Hematopoietic multipotent progenitor cell treated with erythropoietin and hydrocortisone succinate and interleukin-3 and kit ligand, for 8 days (in vitro differentiated cells): ENCODE data around the gene MEGF11.

Experiments used
- DNase-seq: peaks from one replicate; pipeline ENCODE4 v3.0.0-alpha.2; 2015

MEGF11 gene

DNA sequence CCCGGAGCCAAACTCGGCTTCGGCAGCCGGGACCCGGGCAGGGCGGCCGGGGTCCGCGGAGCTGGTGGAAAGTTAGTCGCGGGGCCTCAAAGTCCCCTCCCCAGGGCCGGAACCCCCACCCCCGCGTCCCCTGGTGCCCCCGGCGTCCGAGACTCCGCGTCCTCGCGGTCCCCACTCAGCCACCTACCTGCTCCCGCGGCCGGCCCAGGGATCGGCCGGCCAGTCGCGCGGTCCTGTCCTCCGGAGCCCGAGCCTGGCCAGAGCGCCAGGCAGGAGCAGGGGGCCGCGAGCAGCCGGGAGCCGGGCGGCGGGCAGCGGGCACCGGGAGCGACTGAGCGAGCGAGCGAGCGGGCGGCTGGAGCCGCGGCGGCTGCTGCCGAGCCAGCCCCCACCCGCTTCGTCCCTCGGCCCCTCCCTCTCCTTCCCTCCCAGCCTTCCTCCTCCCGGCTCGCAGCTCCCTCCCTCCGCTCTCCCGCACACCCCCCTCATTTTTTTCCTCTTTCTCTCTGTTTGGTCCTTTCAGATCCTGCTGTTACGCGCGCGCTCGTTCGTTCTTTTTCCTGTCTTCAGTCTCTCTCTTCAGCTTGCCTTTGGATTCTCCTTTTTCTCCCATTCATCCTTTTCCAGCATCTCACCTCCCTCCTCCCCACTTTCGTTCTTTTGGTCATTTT lies at the start of gene MEGF11:
Gene MEGF11 (minus strand): TSS at position 333 of the 671 bp plus-strand sequence. CDS start 125,347 bp downstream, outside the sequence.
- DNase-seq, result no peak

DNA sequence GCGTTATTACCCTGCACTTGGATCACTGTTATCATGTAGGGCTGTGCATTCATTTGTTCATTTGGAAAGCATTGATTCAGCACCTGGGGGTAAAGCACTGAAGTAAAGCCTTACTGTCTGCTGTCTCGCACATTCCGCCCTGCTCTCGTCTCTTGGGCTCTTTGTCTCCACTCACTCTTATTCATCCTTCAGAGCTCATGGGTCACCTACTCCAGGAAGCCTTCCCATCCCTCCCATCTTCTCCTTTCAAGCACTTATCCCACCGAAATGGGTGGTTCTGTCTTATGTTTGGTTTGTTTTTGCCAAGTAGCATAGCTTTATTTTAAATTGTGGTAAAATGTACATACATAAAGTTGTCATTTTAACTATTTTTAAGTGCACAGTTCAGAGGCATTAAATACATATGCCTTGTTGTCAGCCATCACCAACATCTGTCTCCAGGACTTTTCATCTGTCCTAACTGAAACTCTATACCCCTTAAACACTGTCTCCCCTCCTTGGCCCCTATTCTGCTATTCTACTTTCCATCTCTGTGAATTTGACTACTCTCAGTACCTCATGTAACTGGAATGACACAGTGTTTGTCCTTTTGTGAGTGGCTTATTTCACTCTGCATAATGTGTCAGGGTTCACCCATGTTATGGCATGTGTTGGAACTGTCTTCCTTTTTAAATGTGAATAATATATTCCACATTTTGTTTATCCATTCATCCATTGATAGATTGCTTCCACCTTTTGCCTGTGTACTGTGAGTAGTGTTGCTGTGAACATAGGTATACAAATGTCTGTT lies 49.1 kb upstream of the MEGF11 start:
- no peak for DNase-seq

DNA sequence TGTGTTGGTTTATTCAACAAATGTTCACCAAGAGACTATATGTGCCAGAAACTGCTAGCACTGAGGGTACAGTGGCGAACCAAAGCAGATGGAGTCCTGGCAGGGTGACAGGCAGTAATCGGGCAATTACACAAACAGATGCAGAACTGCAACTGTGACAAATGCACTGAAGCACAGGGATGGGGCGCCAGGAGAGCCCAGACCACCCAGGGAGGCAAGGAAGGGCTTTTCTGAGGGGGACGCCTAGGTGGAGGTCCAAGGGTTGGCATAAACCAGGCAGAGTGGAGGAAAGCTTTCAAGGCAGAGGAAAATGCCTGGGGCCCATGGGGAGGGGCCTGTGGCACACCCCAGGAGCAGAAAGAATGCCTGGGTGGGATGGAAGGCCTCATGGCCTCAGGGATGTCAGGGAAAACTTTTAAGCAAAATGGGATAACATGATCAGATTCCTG lies 45.3 kb upstream of the MEGF11 start:
- no peak for DNase-seq

DNA sequence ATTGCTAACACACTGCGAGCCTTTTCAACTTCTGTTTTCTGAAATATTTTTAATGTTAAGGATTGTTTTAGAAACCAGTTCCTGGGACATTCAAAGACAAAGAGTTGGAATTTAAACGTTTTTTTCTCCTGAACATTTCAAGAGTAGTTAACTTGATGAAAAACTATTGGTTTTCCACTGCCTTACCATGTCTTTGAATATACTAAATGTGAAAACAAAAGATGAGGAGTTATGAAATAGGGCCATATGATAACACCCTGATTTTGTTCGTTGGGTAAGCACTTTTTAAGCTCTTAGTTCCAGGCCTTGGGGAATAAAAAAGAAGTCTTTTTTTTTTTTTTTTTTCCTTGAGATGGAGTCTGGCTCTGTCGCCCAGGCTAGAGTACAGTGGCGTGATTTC lies 42.6 kb upstream of the MEGF11 start:
- DNase-seq, result no peak

DNA sequence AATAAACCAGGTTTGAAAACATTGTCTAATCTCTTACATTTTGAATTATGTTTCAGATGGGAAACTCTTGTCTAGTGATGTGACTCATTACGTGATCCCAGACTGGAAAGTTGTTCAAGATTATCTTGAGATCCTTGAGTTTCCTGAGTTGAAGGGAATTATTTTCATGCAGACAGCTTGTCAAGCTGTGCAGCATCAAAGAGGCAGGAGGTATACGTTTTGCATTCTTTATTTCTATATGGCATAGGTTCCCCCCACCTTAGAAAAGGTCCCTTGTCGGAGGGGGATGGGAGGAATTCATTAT lies 41.3 kb upstream of the MEGF11 start:
- DNase-seq, result no peak

DNA sequence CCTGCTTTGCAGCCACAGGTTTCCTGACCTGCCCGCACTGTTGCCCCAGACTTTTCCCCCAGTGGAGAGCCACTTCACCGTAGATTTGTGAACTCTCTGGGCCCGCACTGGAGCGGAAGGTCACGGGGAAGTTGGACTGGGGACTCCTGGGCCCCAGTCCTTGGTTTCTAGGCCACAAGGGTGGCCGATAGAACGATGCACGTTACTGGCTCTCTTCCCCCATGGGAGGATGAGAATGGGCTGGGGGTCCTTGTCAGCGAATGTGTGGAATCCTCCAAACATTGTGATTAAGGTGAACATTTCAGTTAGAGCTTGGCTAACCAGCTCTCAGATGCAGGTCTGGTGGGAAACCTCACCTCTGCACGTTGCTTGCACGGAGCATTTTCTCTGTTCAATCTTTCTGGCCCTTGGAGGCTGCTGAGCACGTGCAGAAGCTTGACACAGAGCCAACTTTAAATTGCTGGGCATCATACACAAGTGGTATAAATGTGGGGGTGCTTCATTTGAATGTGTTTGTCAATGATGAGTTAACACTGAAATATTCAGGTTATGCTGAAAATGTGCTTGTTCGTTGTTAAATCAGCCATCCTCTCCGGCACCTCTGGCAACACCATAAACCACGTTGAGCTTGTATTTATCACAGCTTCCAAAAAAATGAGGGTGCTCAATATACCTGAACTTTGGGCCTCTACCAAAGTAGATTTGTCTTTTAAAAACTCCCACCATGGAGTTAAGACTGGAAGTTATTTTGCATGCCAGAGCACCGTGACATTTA lies 40.8 kb upstream of the MEGF11 start:
- peak; percentile 77 for DNase-seq

DNA sequence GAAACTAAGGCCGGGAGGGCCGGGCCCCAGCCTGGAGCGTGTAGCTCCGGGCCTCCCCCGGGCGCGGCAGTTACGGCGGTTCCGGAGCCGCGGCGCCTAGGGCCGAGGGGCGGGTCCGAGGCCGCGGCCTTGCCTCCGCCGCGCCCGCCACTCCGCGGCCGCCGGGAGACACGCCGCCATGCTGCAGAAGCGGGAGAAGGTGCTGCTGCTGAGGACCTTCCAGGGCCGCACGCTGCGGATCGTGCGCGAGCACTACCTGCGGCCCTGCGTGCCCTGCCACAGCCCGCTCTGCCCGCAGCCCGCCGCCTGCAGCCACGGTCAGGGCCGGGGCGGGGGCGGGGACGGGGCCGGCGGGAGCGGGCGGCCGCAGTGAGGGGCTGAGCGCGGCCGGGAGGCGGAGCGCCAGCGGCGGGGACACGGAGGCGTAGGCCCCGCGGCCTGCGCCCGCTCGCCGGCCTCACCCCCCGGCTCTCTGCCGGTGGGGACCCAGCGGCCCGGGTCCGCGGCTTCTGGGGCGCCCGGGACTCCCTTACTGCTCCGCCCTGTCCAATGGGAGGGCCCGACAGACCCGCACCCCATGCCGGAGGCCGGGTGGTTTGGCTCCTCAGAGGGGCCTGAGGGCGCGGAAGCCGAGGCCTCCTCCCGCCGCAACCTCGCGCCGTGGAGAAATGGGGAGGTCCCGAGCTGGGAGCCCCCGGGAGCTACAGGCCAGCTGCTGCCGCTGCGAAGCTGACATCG lies 40.0 kb upstream of the MEGF11 start, which contains the start of gene DIS3L:
Gene DIS3L (plus strand): TSS at position 150 of the 738 bp plus-strand sequence. CDS start 29 bp downstream, at position 179.
- peak; percentile 75 for DNase-seq

DNA sequence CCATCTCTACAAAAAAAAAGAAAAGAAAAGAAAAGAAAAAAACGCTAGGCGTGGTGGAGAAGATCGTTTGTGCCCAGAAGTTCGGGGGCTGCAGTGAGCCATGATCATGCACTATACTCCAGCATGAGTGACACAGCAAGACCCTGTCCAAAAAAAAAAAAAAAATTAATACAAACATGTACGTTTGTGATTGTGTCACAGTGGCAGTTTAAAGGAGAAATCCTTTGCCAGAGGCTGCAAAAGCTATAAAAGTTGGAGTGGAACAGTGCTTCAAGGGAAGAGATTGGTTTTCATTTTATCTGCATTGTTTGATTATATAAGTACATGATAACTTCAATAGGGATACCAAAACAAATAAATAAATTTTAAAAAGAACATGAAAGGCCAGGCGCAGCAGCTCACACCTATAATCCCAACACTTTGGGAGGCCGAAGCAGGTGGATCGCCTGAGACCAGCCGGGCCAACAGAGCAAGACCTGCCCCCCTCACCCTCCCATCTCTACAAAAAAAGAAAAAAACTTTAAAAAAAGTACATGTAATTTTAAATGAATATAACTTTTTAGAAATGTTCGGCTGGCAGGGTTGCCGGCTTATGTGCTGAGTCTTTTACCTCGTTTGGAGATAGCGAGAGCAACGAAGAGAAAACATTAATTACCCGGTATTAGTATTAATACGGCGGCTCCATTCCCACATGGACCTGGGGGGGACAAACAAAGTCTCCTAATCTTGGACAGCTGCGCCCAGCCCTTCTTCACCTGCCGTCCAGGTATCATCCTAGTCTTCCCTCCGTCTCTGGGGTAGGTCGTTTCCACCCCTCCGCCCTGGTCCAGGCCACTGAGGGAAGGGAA lies 39.2 kb upstream of the MEGF11 start:
- no peak for DNase-seq

DNA sequence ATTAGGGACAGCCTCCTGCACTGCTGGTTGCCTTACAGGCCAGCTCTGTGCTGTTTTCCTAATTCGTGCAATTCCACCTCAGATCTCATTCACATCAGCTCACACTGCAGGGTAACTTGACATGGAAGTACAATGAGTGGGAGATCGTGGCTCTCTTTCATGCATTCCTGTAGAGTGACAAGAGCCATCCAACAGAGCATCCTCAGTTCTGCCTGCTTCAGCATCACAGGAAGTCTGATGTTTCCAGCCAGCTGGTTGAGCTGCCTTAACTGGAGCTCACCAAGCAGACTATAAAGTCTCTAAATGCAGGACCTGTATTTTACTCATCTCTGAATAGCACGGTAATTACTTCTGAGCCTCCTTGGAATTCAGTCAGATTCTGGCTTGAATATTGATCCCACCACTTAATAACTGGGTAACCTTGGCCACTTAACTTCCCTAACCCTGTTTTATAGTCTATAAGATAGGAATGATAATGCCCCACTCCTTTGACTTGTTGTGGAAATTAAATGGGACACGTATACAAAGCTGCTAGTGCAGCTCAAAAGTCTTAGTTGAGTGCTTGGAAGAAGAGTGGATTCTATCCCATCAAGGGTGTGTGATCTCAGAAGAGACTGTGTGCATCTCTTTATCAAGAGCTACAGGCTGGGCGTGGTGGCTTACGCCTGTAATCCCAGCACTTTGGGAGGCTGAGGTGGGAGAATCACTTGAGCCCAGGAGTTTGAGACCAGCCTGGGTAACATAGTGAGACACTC lies 38.4 kb upstream of the MEGF11 start:
- DNase-seq, result peak; percentile 85

DNA sequence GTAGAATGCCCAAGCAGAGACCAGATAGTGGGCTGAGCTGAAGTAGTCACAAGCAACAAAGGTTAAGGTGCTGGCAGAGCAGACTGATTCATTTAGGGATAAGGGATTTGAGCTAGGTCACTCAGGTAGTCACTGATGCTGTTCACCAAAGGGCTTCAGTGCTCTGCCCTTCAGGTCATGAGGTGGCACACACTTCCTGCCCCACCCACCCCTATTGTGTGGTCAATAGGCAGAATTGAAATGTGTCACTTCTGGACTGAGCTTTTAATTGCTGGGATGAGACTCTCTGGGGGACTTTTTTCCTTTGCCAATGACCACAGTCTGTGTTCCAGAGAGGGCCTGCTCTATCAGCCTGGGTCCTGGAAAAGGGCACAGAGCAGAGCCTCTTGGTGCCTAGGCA lies 37.0 kb upstream of the MEGF11 start:
- no peak for DNase-seq

DNA sequence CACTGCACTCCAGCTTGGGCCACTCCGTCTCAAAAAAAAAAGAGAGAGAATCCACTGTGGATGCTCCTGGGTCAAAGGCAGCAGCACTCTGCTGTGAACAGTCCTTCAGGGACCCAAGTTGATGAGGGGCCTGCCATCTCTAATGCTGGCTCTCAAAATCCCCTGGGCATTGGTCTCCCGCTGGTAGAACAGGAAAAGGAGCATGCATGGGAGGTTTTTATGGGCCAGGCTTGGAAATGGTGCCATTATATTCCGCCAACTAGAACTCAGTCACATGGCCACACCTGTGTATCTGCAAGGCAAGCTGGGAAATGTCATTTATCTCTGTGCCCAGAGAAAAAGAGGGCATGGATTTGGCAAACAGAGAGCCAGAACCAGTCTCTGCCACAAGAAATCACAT lies 36.5 kb upstream of the MEGF11 start:
- no peak for DNase-seq

DNA sequence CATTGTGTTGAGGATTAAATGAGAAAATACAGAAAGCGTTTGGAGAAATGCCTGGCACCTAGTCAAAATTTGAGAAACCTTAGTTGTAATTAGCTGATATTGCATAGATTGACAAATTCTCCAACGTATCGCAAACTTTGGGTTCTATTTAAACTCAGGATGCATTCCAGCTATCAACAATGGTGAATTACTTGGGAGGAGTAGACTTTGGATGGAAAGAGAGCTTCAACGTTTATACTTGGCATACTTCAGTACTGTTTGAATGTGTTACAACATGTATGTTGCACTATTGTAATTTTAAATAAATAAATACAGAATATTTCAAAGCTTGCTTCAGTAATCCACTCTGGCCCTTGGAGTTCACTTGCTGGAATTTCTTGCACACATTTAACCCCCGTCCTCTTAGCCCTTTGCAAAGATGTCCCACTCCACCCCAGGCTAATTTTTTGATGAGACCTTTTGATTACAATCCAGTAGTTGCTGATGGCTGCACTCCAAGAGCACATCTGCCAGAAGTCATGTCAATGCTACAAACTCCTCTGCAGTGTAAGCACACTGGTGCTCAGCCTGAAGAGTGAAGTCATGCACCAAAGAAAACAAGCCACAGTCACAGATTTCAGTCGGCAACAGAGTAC lies 35.1 kb upstream of the MEGF11 start:
- no peak for DNase-seq

DNA sequence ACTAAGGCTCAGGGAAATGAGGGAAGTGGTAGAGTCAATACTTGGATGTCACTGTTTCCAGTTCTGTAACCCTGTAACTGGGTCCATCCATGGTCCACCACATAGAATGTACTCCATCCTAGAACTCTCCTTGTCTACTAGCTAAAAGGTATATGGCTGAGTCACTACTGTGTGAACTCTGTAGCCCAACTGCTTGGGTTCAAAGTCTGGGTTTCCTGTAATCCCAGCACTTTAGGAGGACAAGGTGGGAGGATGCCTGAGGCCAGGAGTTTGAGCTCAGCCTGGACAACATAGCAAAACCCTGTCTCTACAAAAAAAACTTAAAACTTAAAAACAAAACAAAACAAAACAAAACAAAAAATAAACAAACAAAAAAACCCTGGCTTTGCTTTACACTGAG lies 34.5 kb upstream of the MEGF11 start:
- no peak for DNase-seq

DNA sequence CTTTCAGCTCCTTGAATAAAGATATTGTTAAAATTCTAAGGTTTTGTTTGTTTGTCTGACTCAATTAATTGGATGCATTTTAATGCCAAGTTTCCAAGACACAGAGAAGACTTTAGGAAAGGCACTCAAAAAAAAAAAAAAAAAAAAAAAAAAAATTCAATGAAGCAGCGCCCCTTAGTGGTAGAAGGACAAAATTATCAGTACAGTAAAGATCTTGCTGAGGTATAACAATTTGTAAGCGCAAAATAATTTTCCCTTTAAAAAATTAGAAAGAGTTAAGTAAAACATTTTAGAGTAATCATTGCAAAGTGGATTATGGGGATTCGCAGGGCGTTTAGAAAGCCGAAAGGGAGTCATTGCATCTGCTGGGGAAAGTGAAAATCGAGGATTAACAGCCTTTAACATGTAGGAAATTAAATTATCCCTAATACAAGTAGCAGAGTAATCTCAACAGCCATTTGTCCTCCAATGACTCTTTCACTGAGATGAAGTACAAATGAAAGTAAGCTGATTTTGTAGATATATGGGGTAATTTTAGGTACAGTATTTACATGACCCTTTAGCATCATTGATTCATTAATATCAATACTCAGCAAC lies 34.0 kb upstream of the MEGF11 start:
- peak; percentile 69 for DNase-seq

DNA sequence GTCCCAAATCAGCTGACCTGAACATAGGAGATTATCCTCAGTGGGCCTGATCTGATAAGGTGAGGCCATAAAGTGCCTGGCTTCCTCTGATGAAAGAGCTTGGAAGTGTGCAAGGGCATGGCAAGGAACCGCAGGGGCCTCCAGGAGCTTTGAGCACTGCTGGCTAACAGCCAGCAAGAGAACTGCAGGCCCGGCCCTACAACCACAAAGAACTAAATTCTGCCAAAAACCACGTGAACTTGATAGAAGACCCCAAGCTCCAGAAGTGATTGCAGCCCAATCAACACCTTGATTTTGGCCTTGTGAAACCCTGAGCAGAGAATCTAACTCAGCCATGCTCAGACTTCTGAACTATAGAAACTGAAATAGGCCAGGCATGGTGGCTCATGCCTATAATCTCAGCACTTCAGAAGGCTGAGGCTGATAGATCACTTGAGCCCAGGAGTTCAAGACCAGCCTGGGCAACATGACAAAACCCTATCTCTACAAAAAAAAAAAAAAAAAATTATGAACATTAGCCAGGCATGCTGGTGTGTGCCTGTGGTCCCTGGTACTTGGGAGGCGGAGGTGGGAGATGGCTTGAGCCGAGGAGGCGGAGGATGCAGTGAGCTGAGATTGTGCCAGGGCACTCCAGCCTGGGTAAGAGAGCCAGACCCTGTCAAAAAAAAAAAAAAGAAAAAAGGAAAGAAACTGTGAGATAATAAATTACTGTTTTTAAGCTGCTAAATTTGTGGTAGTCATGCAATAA lies 32.2 kb upstream of the MEGF11 start:
- DNase-seq, result peak; percentile 65

DNA sequence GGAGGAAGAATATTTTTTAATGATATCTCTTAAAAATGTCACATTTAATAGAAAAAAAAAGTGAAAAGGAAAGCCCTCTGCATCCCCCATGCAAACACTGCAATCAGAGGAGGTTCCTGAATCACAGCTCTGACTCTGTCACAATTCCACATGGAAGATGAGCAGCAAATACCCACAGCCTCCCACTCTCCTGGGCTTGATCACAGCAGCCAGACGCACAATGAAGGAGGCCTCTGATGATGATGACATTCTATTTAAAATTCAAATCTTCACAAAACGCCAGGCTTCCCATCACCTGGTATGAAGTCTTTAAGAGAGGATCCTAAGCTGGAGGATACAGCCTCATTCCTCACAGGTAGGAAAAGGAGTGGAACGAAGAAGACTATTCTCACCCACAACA lies 30.7 kb upstream of the MEGF11 start:
- DNase-seq, result no peak

DNA sequence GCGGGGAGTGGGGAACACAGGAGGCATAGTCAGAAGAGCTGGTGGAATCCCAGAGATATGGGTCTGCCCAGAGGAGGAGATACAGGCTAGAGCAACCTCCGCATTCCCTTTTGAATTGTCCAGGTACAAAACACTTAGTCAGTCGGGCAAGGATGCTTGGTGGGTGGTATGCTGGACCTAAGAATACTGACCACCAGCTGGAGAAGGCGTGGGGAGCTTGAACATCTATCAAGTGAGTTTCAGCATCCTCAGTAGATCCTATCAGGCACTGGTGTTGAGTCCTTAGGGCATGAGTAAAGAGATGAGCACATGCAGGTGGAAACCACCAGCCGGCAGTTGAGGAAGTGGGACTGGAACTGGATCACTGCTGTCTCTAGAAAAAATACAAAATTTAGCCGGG lies 25.1 kb upstream of the MEGF11 start:
- DNase-seq, result no peak

DNA sequence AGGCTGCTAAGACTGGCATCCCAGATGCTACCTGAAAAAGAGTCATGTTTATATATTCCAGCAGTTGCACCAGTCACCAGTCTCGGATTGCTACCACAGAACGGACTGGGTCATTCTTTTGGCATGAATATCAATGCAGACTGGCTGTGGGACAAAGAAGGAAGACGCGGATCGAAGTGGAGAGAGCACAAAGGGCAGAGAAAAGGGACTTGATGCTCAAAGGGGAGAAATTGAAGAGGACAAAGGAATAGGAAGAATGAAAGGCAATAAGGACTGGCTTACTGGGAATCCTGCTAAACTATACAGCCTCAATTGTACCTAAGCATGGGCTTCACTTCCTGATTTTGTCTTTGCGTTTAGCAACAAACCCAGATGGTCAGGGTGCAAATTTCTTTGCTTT lies 24.5 kb upstream of the MEGF11 start:
- DNase-seq, result no peak

DNA sequence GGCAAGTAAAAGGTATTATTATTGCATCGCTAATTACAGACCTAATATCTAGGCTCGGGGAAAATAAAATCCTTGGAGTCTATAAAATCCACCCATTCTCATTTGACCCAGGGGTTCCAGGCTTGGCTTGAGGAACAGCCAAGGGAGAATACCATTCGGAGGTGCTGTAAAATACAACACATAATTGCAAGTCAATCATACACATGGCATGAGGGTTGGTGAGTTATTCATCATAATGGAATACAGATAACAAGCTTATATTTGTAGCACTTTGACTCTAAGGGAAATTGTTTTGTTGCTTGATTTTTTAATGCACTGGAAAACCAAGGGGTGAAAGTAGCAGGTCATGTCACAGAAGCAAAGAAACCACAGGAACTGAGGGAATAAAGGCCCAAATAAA lies 23.0 kb upstream of the MEGF11 start:
- DNase-seq, result no peak

DNA sequence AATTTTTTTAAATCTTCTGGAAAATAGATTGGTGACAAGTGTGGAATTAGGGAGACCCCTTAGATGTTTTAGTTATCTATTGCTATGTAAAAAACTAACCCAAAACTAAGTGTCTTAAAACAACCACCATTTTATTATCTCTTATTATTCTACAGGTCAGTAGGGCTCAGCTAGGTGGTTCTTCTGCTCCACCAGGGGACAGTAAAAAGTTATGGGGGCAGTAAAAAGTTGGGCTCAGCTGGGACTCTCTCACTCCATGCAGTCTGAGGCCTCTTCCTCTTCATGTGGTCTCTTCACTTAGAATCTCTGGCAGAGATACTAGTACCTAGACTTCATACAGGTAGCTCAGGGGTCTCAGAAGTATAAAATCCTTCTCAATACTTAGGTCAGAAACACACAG lies 21.8 kb upstream of the MEGF11 start:
- DNase-seq, result no peak
